Gastroesophageal sphincter (tissue), 4 donors: ENCODE results near the gene OBSCN. TPM values are rescaled to one million over a fixed set of nuclear protein-coding genes. Genes with fewer than 3 reads are reported as not detected.

Experiments
- ATAC-seq: fragments of 150-250 bp; one replicate; pipeline ENCODE4 v1.9.1; 2016; ENCODE audit warnings: mild to moderate bottlenecking, moderate library complexity
- H3K27ac ChIP-seq, 4 donors: fragments of 200-600 bp; sonication (generic) in 3 of 4; 1 replicate in 3 of 4; 2 replicates in 1 of 4; pipeline ENCODE4 v1.5.1; 2016 to 2019
- H3K27me3 ChIP-seq: fragments of 200-600 bp; sonication (generic); one replicate; pipeline ENCODE4 v1.5.1; 2019
- H3K36me3 ChIP-seq, 2 donors: fragments of 200-600 bp; sonication (generic); one replicate each; pipeline ENCODE4 v1.5.1; 2019; ENCODE audit warnings: control low read depth in 1 of 2
- H3K4me1 ChIP-seq, 3 donors: fragments of 200-600 bp; sonication (generic); 1 replicate in 2 of 3; 2 replicates in 1 of 3; pipeline ENCODE4 v1.5.1; 2016 to 2019; ENCODE audit warnings: control low read depth in 2 of 3
- H3K4me3 ChIP-seq, 2 donors: fragments of 200-600 bp; sonication (generic); one replicate each; pipeline ENCODE4 v1.5.1; 2019; ENCODE audit warnings: mild to moderate bottlenecking in 1 of 2, moderate library complexity in 1 of 2
- H3K9me3 ChIP-seq, 3 donors: fragments of 200-600 bp; sonication (generic); one replicate each; pipeline ENCODE4 v1.5.1; 2017 to 2019; ENCODE audit warnings: control low read depth in 2 of 3
- CTCF ChIP-seq, 4 experiments: fragments of 200-600 bp in 2 of 4; fragments of 450-650 bp in 2 of 4; sonication (generic) in 1 of 4; IDR thresholded peaks; one replicate each; pipeline ENCODE4 v1.5.1; 2017 to 2019; ENCODE audit warnings: antibody characterized with exemption in 4 of 4, mild to moderate bottlenecking in 2 of 4, moderate library complexity in 2 of 4
- EP300 ChIP-seq: sonication (generic); formaldehyde crosslinking; IDR thresholded peaks from one replicate; pipeline ENCODE4 v1.6.1; 2017; ENCODE audit warnings: antibody characterized with exemption, mild to moderate bottlenecking
- POLR2A ChIP-seq, 2 donors: fragments of 450-650 bp; IDR thresholded peaks; one replicate each; pipeline ENCODE4 v1.6.1; 2017; ENCODE audit warnings: antibody characterized with exemption in 2 of 2, mild to moderate bottlenecking in 2 of 2, moderate library complexity in 1 of 2
- POLR2AphosphoS5 ChIP-seq: sonication (generic); formaldehyde crosslinking; IDR thresholded peaks from one replicate; pipeline ENCODE4 v1.6.1; 2017; ENCODE audit warnings: antibody characterized with exemption
- WGBS, 2 donors: methylation state at CpG; one replicate each; pipeline ENCODE4 v1.1.5; 2018; ENCODE audit warnings: low coverage in 1 of 2; 5-methylcytosine and 5-hydroxymethylcytosine counted together
- total RNA-seq, 4 donors: library from RNA; depleted of rRNA; stranded (reverse); fragments of >200 nt; gene quantifications; one replicate each; pipeline ENCODE4 v1.1.0, GENCODE V29; 2016

Gene OBSCN
- total RNA-seq, 4 donors from 2014 or later, result 11.1 to 28.4 (median 20.9) TPM

- Histone ChIP-seq H3K27ac (no peak overlapping the region), H3K9me3 (peaks cover 0 to 12% (median 0%) of the 10 kb centered on the region in 3 donors), H3K4me1 (no peaks in the 10 kb centered on the region), H3K27me3 (no peaks in the 10 kb centered on the region), H3K4me3 (no peak overlapping the region), H3K36me3 (peaks cover 0 to 26% of the 10 kb centered on the region in 2 donors)
- TF ChIP-seq POLR2A (IDR thresholded peaks at IDR 0.05) (no peak), CTCF (IDR thresholded peaks at IDR 0.05) (no peak), EP300 (no peak), POLR2AphosphoS5 (no peak)
- ATAC-seq, result no peak
- 84 to 88% methylated on average over 7 to 8 of the region's 14 CpGs for WGBS, 2 donors
These were observed 86.1 kb downstream of the OBSCN start for GRCh38 chr1:228293816-228294500.

GRCh38 chr1:228294717-228295116, 86.9 kb downstream of the OBSCN start:
- Histone ChIP-seq H3K4me3 (no peak overlapping the region), H3K27me3 (no peaks in the 10 kb centered on the region), H3K9me3 (peaks cover 0 to 12% (median 0%) of the 10 kb centered on the region in 3 donors), H3K4me1 (no peaks in the 10 kb centered on the region), H3K36me3 (peaks cover 0 to 26% of the 10 kb centered on the region in 2 donors), H3K27ac (no peak overlapping the region)
- 86 to 88% methylated on average over 2 to 4 of the region's 10 CpGs for WGBS, 2 donors
- TF ChIP-seq EP300 (no peak), POLR2A (IDR thresholded peaks at IDR 0.05) (no peak), CTCF (IDR thresholded peaks at IDR 0.05) (no peak), POLR2AphosphoS5 (no peak)
- ATAC-seq, result no peak

- no peaks in the 10 kb centered on the region for H3K27me3 ChIP-seq
- no peak for ATAC-seq
- H3K9me3 ChIP-seq, result peaks cover 0 to 13% (median 0%) of the 10 kb centered on the region in 3 donors
- no peak overlapping the region for H3K4me3 ChIP-seq
- H3K36me3 ChIP-seq, result peaks cover 0 to 30% of the 10 kb centered on the region in 2 donors
- no peaks in the 10 kb centered on the region for H3K4me1 ChIP-seq
- WGBS, 2 donors, result 93% methylated on average over 5 of the region's 5 CpGs; no CpG with 5 or more reads in 1 of the 2 donors
- TF ChIP-seq EP300, result no peak
- TF ChIP-seq POLR2A (IDR thresholded peaks at IDR 0.05), result no peak
- no peak overlapping the region for H3K27ac ChIP-seq
These were observed 87.4 kb downstream of the OBSCN start for GRCh38 chr1:228295201-228295600.

GRCh38 chr1:228295981-228296380, 88.1 kb downstream of the OBSCN start:
- peaks cover 0 to 32% of the 10 kb centered on the region in 2 donors for H3K36me3 ChIP-seq
- WGBS, 2 donors, result 75 to 80% methylated on average over 1 to 2 of the region's 2 CpGs

GRCh38 chr1:228297242-228297641, 89.4 kb downstream of the OBSCN start:
- no peak overlapping the region for H3K4me3 ChIP-seq
- ATAC-seq, result no peak
- peaks cover 0 to 33% (median 0%) of the 10 kb centered on the region in 3 donors for H3K9me3 ChIP-seq
- no peak overlapping the region for H3K27ac ChIP-seq
- TF ChIP-seq CTCF (IDR thresholded peaks at IDR 0.05) (no peak), POLR2AphosphoS5 (no peak), EP300 (no peak), POLR2A (IDR thresholded peaks at IDR 0.05) (no peak)
- WGBS, 2 donors, result 91 to 93% methylated on average over 2 of the region's 2 CpGs
- H3K4me1 ChIP-seq, result no peaks in the 10 kb centered on the region
- H3K36me3 ChIP-seq, result peaks cover 0 to 43% of the 10 kb centered on the region in 2 donors
- H3K27me3 ChIP-seq, result no peaks in the 10 kb centered on the region

More at GRCh38 chr1:228295981-228296380, 88.1 kb downstream of the OBSCN start:
- Histone ChIP-seq H3K4me3 (no peak overlapping the region), H3K27ac (no peak overlapping the region), H3K4me1 (no peaks in the 10 kb centered on the region), H3K27me3 (no peaks in the 10 kb centered on the region), H3K9me3 (peaks cover 0 to 20% (median 0%) of the 10 kb centered on the region in 3 donors)
- ATAC-seq, result no peak
- TF ChIP-seq EP300, result no peak
- TF ChIP-seq POLR2AphosphoS5, result no peak
- TF ChIP-seq CTCF (IDR thresholded peaks at IDR 0.05), result no peak
- TF ChIP-seq POLR2A (IDR thresholded peaks at IDR 0.05), result no peak
